Measurements from ENCODE around the gene PROC.
A peak's percentile ranks its signal among the peaks of the same experiment; 100 is the strongest.

Gene PROC

GRCh38 chr2:127418300-127419111 is at the start of gene PROC:
TSS of gene PROC (plus strand) at chr2:127418427. CDS start at chr2:127419943, 1,516 bp downstream.
- DNase-seq (ENCODE audit: low spot score) = no peak

GRCh38 chr2:127370010-127370409 is 48.2 kb upstream of the PROC start:
- DNase-seq (ENCODE audit: low spot score) = no peak

- DNase-seq (ENCODE audit: low spot score) = no peak
These were observed 47.2 kb upstream of the PROC start for GRCh38 chr2:127371037-127371436.

- no peak for DNase-seq (ENCODE audit: low spot score)
These were observed 44.7 kb upstream of the PROC start for GRCh38 chr2:127373362-127374083.

GRCh38 chr2:127376257-127376656 is 42.0 kb upstream of the PROC start:
- no peak for DNase-seq (ENCODE audit: low spot score)

GRCh38 chr2:127377262-127377661 is 41.0 kb upstream of the PROC start:
- DNase-seq (ENCODE audit: low spot score) = no peak

- no peak for DNase-seq (ENCODE audit: low spot score)
These were observed 39.5 kb upstream of the PROC start for GRCh38 chr2:127378720-127379119.

GRCh38 chr2:127379712-127380355 is 38.4 kb upstream of the PROC start:
- DNase-seq (ENCODE audit: low spot score) = no peak

GRCh38 chr2:127381762-127382161 is 36.5 kb upstream of the PROC start:
- no peak for DNase-seq (ENCODE audit: low spot score)

GRCh38 chr2:127382831-127383230 is 35.4 kb upstream of the PROC start:
- DNase-seq (ENCODE audit: low spot score) = no peak

- DNase-seq (ENCODE audit: low spot score) = no peak
These were observed 33.7 kb upstream of the PROC start for GRCh38 chr2:127384529-127384928.

- DNase-seq (ENCODE audit: low spot score) = no peak
These were observed 32.0 kb upstream of the PROC start for GRCh38 chr2:127386246-127386645.

GRCh38 chr2:127386764-127387654 is 31.2 kb upstream of the PROC start:
- peak; percentile 91 for DNase-seq (ENCODE audit: low spot score)

- peak; percentile 100 for DNase-seq (ENCODE audit: low spot score)
These were observed 30.4 kb upstream of the PROC start, which contains the start of gene MAP3K2 for GRCh38 chr2:127387655-127388422. TSS of gene MAP3K2 (minus strand) at chr2:127387975. CDS start at chr2:127343129, 44,846 bp downstream.

- no peak for DNase-seq (ENCODE audit: low spot score)
These were observed 29.6 kb upstream of the PROC start for GRCh38 chr2:127388423-127389164.

GRCh38 chr2:127389778-127390435 is 28.3 kb upstream of the PROC start:
- DNase-seq (ENCODE audit: low spot score) = no peak

- DNase-seq (ENCODE audit: low spot score) = no peak
These were observed 25.9 kb upstream of the PROC start for GRCh38 chr2:127392133-127392827.

GRCh38 chr2:127392828-127393578 is 25.2 kb upstream of the PROC start:
- no peak for DNase-seq (ENCODE audit: low spot score)

Measured in D341Med (cell line).